T-helper 2 cell treated with Interferon-gamma antibody and Interleukin-4, amounts not matched to agents 100 ng/mL and 5 ng/mL, for 36 hours (primary cell): ENCODE measurements around the gene NELFB. TPM values are rescaled to one million over a fixed set of nuclear protein-coding genes. Genes with fewer than 3 reads are reported as not detected.

Experiments
- intact Hi-C: fragments of 100-400 bp; cut with micrococcal nuclease; formaldehyde crosslinking; loops from one replicate; pipeline ENCODE4 v1.15.1; 2023
- total RNA-seq: library from RNA; stranded (reverse); gene quantifications from 2 replicates; pipeline ENCODE4 v1.2.3, GENCODE V29; 2022

Gene NELFB
- 65.9 and 67.2 TPM in 2 replicates for total RNA-seq

- intact Hi-C loops: loop anchor here (1.0 to 2.0 kb wide), 2 partner anchors 14 to 32 kb away; partner anchors contain the start of genes RNF208 and TUBB4B
Observed at GRCh38 chr9:137254624-137255447, at the start of gene NELFB. Gene NELFB, plus strand, starts transcription at chr9:137255327.

DNA sequence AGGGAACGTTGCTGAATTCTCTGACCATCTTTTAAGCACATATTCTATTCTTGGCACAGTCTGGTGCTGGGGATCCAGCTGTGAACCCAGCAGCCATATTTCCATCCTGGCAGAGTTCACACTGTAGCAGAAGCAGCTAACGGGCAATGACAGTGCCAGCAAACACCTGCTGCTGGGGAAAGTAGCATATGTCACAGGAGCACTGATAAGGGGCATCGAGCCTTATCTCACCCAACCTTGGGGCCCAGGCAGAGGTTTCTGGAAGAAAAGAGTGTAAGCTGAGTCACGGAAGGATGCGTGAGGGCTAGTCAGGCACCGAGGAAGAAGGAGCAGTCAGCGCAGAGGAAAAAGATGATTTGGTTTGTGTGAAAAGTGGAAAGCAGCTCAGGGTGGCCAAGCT is 48.5 kb upstream of the NELFB start:
- intact Hi-C loops: loop anchor here (5.0 kb wide), 2 partner anchors 36 to 79 kb away; partner anchors contain the start of gene TUBB4B

- intact Hi-C loops: no loop called here
Observed at GRCh38 chr9:137211532-137211931, 43.6 kb upstream of the NELFB start.

- intact Hi-C loops: no loop called here
Observed at GRCh38 chr9:137212520-137212919, 42.6 kb upstream of the NELFB start.

GRCh38 chr9:137213160-137214060 is 41.7 kb upstream of the NELFB start:
- intact Hi-C loops: no loop called here

- intact Hi-C loops: no loop called here
Observed at GRCh38 chr9:137214620-137215019, 40.5 kb upstream of the NELFB start.

DNA sequence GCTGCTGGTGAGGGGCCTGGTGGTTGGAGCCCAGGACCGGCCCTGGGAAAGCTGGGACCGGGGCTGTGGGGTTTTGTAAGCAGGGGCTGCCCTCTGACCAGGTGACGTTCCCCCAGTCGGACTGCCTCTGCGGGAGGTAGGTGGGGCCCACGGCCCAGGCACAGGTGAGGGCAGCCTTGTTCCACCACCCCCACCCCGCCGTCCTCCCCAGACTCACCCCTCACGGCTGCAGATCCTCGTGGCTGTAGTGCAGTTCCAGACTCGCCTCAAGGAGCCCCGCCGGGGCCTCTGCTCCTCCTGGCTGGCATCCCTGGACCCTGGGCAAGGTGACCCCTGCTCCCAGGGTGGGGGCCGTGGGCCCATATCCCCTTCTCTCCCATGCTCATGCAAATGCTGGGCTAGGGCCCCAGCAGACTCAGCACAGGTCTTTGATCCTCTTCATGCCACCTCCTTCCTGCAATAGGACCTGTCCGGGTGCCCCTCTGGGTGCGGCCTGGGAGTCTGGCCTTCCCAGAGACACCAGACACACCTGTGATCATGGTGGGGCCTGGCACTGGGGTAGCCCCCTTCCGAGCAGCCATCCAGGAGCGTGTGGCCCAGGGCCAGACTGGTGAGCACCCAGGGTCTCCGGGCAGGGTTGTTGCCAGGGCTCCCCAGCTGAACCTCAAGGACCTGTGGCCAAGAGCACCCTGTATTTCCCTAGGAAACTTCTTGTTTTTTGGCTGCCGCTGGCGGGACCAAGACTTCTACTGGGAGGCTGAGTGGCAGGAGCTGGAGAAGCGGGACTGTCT is 39.7 kb upstream of the NELFB start:
- intact Hi-C loops: no loop called here

GRCh38 chr9:137216188-137216965 is 38.8 kb upstream of the NELFB start:
- intact Hi-C loops: no loop called here

- intact Hi-C loops: no loop called here
Observed at GRCh38 chr9:137217276-137218211, 37.6 kb upstream of the NELFB start.

DNA sequence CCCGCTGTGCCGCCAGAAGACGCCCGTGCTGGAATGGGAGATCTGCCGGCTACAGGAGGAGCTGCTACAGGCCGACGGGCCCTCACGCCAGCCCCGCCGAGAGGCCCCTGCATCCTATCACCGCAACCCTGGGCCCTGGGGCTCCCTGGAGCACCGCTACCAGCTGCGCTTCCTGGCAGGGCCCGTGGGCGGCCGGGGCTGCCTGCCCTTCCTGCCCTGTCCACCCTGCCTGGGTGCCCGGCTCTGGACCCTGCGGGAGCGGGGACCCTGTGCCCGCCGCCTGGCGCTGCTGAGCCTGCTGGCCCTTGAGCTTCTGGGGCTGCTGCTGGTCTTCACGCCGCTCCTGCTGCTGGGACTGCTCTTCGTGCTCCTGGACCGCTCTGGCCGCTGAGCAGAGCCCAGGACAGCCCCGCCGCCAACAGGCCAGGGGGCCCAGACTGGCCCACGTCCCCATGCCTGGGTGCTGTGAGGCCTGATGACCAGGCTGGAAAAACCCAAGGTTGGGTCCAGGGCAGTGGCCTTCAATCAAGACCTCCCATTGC is 36.8 kb upstream of the NELFB start:
- intact Hi-C loops: no loop called here

DNA sequence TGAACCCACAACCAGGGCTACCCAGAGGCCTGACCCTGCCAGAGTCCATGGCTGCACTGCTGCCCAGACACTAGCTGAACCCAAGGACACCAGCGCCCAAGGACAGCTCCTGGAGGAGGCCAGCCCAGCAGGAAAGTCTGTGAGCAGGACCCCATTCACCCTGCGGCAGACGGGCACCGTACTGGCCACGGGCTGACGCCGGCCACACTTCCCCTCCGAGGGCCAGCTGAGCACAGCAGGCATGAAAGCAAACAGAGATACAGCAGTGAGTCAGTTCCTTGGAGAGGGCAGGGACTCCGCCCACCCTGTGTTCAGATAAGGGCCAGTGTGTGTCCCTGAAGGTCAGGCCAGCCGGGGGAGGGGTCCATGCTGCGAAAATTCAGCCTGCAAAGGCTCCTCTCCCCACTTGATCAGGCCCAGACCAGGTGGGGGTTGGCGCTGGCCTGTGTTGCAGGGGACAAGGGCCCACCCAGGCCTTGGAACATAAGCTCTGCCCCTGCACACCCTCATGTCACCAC is 36.3 kb upstream of the NELFB start:
- intact Hi-C loops: no loop called here

DNA sequence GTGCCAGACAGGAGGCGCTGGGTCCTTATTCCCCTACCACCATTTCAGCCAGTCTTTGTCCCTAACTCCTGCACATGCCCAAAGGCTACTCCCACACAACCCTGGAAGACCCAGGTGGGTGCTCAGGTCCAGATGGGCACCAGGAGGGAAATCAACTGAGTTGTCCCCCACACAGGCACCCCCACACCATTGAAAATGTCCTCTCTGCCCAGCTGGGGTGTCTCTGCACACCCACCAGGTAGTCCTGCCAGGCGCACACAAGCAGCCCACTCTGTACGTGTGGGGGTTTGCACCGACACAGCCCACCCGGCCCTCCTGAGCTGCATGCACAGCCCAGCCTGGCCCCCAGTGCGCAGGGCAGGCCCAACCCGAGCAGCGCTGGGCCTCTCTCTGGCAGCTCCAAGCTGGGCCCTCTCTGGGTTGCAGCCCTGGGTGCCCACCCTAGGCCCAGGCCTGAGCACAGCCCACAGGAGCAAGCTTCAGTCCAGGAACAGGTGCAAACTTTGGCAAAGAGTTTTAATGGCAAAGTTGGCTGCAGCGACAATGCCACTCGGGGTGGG is 35.3 kb upstream of the NELFB start:
- intact Hi-C loops: loop anchor here (10.0 kb wide), 1 partner anchor 415 kb away; the partner anchor contains the start of gene RABL6

- intact Hi-C loops: loop anchor here (10.0 kb wide), 1 partner anchor 416 kb away; the partner anchor contains the start of gene RABL6
Observed at GRCh38 chr9:137220317-137221094, 34.6 kb upstream of the NELFB start.

DNA sequence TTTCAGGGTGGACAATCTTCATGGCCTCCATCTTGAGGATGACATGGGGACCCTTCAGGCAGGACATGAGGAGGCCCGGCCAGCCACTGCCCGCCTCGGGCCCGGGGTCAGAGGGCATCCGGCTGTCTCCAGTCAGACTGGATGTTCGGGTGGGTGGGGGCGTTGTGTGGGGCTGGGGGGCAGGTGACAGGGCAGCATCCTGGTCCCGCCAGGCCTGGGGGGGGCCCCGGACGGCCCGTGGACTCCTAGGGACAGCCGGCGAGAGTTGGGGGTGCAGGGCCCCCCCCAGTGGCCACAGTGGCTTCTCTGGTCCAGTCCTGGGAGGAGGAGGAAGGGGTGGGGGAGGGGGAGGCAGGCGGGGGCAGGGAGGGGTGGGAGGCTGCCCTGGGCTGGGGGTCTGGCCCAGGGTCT is 34.0 kb upstream of the NELFB start:
- intact Hi-C loops: loop anchor here (10.0 kb wide), 1 partner anchor 416 kb away; the partner anchor contains the start of gene RABL6

DNA sequence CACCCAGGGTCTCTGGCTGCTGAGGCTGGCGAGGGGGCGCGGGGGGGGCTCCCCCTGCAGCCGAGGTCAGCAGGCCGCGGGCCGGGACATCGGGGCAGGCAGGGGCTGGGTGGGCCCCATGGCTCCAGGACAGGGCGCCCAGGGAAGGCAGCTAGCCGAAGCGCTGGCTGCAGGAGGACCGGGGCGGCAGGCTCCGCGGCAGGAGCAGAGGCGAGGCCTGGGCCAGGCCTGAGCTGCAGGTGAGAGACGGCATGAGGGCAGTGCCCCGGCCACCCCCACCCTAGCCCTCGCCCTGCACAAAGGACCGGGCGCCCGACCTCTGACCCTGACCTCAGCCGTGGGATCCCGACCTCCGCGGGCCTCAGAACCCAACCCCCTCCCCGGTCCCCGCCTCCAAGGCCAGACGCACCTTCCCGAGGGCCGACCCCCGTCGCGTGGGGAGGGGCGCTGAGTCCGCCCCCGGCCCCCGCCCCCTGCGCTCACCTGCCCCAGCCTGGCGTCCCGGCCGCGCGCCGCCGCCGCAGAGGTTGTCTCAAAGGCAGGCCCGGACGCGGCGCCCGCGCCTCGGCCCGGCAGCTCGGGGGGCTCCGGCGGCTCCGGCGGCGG is 33.5 kb upstream of the NELFB start:
- intact Hi-C loops: loop anchor here (2.0 to 10.0 kb wide), 3 partner anchors 33 to 417 kb away; partner anchors contain the start of genes NELFB and RABL6

DNA sequence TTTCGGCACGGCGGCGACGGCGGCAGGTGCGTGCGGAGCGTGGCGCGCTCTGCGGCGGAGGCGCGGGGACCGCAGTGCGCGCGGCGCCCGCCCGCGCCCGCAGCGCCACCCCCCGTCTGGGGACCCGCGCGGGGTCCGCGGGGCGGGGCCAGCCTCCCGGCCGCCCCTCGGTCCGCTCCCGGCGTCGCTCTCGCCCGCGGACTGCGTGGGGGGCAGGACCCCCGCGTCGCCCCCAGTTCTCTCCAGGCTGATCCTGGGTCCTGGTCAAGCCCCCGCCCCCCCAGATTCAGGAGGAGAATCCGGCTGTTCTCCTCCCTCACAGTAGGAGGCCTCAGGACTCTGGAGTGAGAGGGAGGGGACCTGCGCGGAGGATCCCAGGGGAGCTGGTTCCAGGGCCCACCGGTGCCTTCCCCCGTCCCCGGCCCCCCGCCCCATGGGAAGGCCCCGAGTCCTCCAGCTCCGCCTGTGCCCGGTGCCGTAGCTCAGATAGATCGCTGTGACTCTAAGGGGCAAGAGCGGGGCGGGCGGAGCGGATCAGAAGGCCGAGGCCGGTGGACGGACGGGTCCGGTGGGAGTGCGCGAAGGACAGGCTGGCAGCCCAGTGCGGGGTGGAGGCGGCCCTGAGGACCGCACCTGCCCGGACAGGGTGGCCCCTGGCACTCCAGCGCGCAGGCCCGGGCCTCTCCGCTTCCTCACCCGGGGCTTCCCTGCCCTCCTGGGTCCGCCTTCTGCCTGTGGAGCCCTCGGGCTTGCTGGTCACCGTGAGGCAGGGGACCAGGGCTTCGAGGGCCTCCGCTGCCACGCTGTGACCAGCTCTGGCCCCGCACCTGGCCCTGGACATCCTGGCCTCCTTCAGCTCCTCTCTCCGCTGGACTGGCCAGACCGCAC is 32.7 kb upstream of the NELFB start, which contains the start of gene RNF208:
Gene RNF208, minus strand, starts transcription at position 51 of the 888 bp plus-strand sequence. CDS start 1,028 bp downstream, outside the sequence.
- intact Hi-C loops: loop anchor here (1.0 to 10.0 kb wide), 8 partner anchors 17 to 418 kb away; partner anchors contain the start of genes ANAPC2, DPP7, NDOR1 and NELFB
